Upper lobe of right lung (tissue), 1 donor: ENCODE measurements around the gene KIF6. TPM values are rescaled to one million over a fixed set of nuclear protein-coding genes. Genes with fewer than 3 reads are reported as not detected.

Experiments used
- ATAC-seq: fragments of 200-7000 bp; cut with Tn5 transposase; one replicate; pipeline ENCODE4 v1.9.1; 2020; ENCODE audit warnings: mild to moderate bottlenecking, moderate library complexity
- DNase-seq: peaks from one replicate; pipeline ENCODE4 v3.0.0-alpha.2; 2020
- H3K27ac ChIP-seq: fragments of 200-600 bp; one replicate; pipeline ENCODE4 v1.8.0; 2022
- H3K27me3 ChIP-seq: fragments of 200-600 bp; one replicate; pipeline ENCODE4 v1.8.0; 2022; ENCODE audit warnings: mild to moderate bottlenecking
- H3K36me3 ChIP-seq: fragments of 200-600 bp; one replicate; pipeline ENCODE4 v1.8.0; 2022
- H3K4me1 ChIP-seq: fragments of 200-600 bp; one replicate; pipeline ENCODE4 v1.8.0; 2022
- H3K4me3 ChIP-seq: fragments of 200-600 bp; one replicate; pipeline ENCODE4 v1.8.0; 2022; ENCODE audit warnings: mild to moderate bottlenecking
- H3K9me3 ChIP-seq: fragments of 200-600 bp; one replicate; pipeline ENCODE4 v1.8.0; 2022
- CTCF ChIP-seq: fragments of 200-600 bp; IDR thresholded peaks from one replicate; pipeline ENCODE4 v1.8.0; 2022; ENCODE audit warnings: antibody characterized with exemption
- intact Hi-C: fragments of 100-400 bp; cut with DNase I; formaldehyde crosslinking; loops from one replicate; pipeline ENCODE4 v1.11.0; 2022
- total RNA-seq: library from RNA; stranded (reverse); fragmentation: NEBNext Ultra II Directional; extraction: Animal tissue kit (Norgen Biotek cat#: 25700); gene quantifications from one replicate; pipeline ENCODE4 v1.2.1, GENCODE V29; 2021
- donor health status: DM: no; HTN: yes; CAD: no; lungs with severe emphysema.

Gene KIF6
- total RNA-seq, 1 donor from 2014 or later, result 0.49 TPM

- no peak overlapping the region for H3K4me3 ChIP-seq
- H3K4me1 ChIP-seq, result no peaks in the 10 kb centered on the region
- intact Hi-C loops, result no loop called here
- DNase-seq (no peak), ATAC-seq (no peak)
- H3K36me3 ChIP-seq, result no peaks in the 10 kb centered on the region
- no peaks in the 10 kb centered on the region for H3K27me3 ChIP-seq
- no peak for TF ChIP-seq CTCF
- H3K9me3 ChIP-seq, result no peaks in the 10 kb centered on the region
- H3K27ac ChIP-seq, result no peak overlapping the region
Measured at GRCh38 chr6:39590871-39591393, 134.3 kb downstream of the KIF6 start.

- Histone ChIP-seq H3K9me3 (no peaks in the 10 kb centered on the region), H3K27me3 (no peaks in the 10 kb centered on the region), H3K27ac (no peak overlapping the region), H3K4me3 (no peak overlapping the region), H3K4me1 (no peaks in the 10 kb centered on the region), H3K36me3 (no peaks in the 10 kb centered on the region)
- TF ChIP-seq CTCF, result no peak
- ATAC-seq, result no peak
- DNase-seq, result no peak
- intact Hi-C loops, result no loop called here
Measured at GRCh38 chr6:39587080-39587479, 138.1 kb downstream of the KIF6 start.

- no peak overlapping the region for H3K27ac ChIP-seq
- DNase-seq (no peak), ATAC-seq (no peak)
- H3K4me3 ChIP-seq, result no peak overlapping the region
- H3K27me3 ChIP-seq, result no peaks in the 10 kb centered on the region
- H3K36me3 ChIP-seq, result no peaks in the 10 kb centered on the region
- no peak for TF ChIP-seq CTCF
- no peaks in the 10 kb centered on the region for H3K9me3 ChIP-seq
- intact Hi-C loops, result no loop called here
- no peaks in the 10 kb centered on the region for H3K4me1 ChIP-seq
Measured at GRCh38 chr6:39585641-39586040, 139.6 kb downstream of the KIF6 start.

GRCh38 chr6:39577446-39578165 lies 147.6 kb downstream of the KIF6 start:
- Histone ChIP-seq H3K9me3 (no peaks in the 10 kb centered on the region), H3K27ac (no peak overlapping the region), H3K4me3 (no peak overlapping the region), H3K27me3 (no peaks in the 10 kb centered on the region), H3K36me3 (no peaks in the 10 kb centered on the region), H3K4me1 (no peaks in the 10 kb centered on the region)
- TF ChIP-seq CTCF, result no peak
- DNase-seq, result no peak
- no peak for ATAC-seq
- intact Hi-C loops, result no loop called here

- no peak for TF ChIP-seq CTCF
- intact Hi-C loops, result no loop called here
- Histone ChIP-seq H3K27me3 (no peaks in the 10 kb centered on the region), H3K27ac (no peak overlapping the region), H3K4me3 (no peak overlapping the region), H3K36me3 (no peaks in the 10 kb centered on the region), H3K9me3 (no peaks in the 10 kb centered on the region), H3K4me1 (no peaks in the 10 kb centered on the region)
- DNase-seq (no peak), ATAC-seq (no peak)
Measured at GRCh38 chr6:39576556-39577303, 148.5 kb downstream of the KIF6 start.
